NCI-H2196 (cell line): Measurements from ENCODE around the gene OSBPL10.

Experiments used
- DNase-seq: peaks from one replicate; lab custom pipeline; 2025; ENCODE audit not compliant: unreplicated experiment; lab: John Stamatoyannopoulos, UW

The OSBPL10 gene

DNA sequence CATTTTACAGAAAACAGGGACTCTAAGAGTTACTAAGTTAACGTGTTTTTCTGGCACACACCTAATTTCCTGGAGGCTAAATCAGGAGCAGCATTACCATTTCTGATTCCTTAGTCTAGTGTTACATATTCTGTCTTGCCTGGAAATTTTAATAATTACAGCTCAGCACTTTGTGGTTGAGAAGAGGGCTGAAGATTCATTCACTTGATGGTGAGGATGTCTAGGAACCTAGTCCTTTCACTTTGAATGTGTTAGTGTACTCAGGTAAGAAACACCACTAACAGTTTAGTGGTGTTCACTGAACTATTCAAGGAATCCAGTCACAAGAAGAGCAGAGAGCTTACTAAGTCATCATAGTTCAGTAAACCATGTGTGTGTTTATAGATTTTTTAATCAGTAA, 345.5 kb downstream of the OSBPL10 start:
- no peak for DNase-seq

DNA sequence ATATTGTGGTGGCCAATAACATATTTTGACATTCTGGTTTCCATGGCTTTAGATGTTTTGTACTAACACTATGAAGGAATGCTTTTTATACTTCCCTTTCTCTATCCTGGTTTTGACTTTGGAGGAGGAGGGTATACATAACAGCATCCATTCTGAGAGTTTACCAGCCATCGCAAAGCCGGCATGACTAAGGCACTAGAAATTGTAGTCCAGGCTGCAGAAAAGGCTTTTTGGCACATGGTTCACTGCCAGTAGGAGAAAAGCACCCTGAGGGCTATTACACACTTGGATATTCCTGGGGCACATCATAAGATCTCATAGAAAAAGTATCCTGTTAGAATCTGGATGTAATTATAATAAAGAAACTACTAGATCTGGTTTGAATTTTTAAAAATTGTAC, 346.6 kb downstream of the OSBPL10 start:
- no peak for DNase-seq

DNA sequence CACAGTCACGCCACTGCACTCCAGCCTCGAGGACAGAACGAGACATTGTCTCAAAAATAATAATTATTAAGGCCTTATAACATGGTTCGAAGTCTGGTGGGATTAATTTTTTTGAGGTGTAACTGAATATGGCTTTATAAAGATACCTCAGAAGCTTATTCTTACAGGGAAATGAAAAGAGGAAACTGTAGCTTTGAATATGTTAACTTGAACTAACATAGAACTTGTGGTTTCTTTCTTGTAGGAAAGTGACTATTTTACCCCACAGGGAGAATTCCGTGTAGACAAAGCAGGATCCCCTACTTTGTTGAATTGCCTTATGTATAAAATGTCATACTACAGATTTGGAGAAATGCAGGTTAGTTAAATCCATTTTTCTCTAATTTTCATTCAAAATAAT, 352.0 kb downstream of the OSBPL10 start:
- no peak for DNase-seq

DNA sequence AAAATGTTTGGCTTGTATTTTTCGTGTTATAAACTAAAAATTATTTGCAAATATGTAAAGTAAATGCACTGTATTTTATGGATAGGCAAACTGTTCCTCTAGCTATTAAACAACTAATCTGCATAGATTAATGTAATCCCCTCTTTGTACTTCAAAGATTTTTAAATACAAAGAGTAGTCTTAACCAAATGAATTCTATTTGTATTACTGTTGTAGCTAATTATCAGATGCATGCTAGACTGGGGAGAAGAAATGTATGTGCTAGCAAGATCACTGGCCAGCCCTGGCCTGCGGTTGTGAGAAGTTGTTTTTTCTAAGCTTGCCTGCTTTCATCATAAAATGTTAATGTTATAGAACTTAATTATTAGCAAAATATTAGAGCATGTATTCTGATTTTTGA, 355.7 kb downstream of the OSBPL10 start:
- DNase-seq = no peak

DNA sequence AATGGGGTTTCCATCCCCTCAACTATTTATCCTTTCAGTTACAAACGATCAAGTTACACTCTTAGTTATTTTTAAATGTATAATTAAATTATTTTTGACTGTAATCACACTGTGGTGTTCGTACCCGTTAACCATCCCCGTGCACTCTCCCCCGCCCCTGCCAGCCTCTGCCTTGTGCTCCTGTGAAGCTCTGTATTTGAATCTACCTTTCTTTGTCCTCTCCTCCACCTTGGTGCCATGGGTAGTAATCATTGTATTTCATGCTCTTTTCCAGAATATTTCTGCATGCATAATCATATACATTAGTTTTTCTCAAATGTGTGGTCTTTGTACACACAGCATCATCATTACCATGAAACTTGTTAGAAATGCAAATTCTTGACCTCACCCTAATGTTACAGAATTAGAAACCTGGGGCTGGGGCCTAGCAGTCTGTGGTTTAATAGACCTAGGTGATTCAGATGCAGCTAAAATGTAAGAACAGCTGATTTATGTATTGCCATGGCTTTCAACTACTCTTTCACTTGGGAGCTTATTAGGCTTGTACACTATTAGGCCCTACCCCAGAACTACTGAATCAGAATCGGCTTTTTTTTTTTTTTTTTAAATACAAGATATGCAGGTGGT, 356.9 kb downstream of the OSBPL10 start:
- DNase-seq = no peak

DNA sequence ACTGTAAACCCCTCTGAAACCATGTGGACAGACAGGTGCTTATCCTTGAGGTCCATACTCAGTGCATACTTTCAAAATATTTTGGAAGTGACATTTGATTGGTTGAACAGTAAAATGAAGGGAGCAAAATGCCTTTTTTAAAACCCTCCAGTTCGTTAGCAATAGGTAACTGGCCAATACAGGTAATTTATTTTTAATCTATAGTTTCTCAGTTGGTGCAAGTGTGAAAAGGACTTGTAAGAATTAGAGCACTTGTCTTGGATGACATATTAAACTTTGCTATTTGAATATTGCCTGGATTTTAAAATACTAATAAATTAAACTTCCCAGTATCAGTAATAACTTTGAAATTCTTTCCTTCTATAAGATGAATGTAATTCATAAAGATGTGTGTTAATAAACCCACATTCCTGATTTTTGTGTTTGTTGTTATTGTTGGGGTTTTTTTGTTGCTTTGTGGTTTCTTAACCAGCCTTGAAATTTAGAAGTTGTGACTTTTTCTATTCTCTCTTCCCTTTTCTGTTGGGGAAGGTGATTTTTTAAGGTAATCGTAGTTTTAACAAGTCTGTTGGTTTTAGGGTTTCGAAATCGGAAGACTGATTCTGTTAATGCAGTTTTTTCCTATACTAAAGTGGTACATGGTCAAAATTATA, 358.3 kb downstream of the OSBPL10 start:
- DNase-seq = no peak

DNA sequence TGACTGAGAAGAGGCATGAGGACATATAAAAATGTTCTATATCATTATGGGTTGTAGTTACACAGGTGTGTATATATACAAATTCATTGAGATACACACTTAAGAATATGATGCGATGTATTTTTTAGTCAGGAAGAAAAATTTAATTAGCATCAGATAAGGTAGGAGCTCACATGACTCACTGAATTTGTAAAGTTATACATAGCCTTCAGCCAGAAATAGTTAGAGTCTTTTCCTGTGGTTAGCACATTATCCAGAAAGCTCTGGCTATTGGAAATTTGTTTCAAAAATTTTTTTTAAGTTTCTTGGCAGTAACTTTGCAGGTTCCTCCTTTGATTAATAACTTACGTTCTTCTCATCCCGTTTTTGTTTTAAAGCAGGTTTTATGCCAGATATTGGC, 359.7 kb downstream of the OSBPL10 start:
- no peak for DNase-seq

DNA sequence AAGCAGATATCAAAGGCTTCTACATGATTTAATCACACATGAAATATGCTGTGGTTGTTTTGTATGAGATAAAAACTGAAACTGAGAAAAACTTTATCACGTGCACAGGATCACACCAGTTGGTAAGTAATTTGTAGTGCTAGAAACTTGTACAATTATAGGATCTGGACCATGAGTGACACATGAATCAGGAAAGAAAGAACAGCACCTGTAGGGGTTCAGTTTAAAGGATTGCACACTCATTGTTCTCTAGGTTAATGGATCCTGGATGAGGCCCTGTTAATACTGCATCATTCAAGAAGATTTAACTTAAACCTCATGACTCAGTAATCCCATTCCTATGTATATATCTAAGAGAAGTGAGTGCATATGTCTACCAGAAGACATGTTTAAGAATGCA, 360.4 kb downstream of the OSBPL10 start:
- no peak for DNase-seq

DNA sequence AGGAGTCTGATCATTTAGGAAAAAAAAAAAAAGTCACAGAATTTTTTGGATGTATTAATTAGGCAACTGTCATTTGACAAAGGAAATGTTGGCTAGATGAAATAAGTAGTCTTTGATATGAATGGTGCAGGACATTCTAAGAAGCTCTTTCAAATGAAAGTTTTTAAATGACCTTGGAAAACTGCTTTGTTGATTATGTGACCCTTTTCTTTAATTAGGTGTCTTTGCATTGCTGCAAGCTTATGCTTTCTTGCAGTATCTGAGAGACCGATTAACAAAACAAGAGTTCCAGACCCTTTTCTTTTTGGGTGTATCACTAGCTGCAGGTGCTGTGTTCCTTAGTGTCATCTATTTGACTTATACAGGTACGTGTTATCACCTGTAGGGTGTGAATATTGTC, 364.4 kb downstream of the OSBPL10 start:
- DNase-seq = no peak

DNA sequence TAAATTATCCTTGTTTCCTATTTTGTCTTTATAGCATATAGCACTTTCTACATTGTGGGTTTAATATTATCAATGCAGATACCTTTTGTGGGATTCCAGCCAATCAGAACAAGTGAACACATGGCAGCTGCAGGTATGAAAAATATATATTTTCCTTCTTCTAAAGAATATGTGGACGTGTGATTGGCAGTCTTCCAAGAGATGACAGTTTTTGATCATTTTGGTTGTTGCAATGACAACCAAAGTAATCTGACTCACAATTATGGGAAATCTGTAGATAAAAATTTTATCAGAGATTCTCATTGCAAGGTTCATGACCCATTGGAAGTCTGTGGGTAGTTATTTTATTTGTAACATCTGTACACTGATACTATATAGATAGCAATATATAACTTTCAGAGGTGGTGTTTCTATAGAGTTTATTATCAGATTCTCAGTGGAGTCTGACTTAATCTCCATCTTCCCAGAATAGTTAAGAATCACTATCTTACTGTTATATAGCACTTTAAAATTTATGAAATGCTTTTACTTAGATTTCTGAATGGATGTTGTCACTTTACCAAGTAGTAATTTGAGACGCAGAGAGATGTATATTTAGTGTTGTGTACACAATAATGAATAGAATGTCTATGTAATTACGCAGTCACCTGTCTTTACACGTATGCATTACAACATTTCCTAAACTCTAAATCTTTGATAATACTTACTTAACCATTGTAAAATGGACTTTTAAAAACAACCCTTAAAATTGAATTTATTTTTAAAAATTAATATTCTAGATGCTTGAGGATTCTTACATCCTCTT, 365.8 kb downstream of the OSBPL10 start:
- no peak for DNase-seq

DNA sequence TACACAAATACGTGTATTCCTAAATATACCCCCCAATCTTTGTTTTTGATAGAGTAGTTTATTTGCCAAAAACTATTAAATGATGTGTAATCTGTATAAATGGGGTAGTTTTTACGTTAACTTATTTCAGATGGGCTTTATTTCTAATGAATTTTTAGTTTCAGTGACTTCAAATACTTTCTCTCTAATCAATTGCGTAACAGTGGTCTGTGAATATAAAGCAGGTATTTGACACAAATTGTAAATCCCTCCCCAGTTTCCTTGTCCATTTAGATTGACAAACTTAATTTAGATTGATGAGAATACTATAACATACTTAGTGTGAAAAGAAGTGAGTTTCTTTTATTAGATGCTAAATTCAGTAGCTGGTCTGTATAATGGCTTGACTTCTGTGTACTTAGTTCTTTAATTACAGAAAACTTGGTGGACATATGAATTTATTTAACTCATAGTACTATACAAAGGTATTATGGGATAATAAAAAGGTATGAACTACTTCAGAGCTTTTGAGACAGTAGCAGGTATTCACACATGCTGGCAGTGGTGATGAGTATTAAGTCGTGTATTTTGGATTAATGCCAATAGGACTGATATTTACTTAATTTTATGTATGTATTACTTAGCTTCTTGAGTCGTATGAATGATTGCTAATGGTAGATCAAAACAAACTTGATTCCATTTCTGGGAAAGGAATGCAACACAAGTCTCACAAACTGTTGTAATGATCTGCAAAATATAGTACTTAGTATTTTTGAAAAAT, 366.7 kb downstream of the OSBPL10 start:
- no peak for DNase-seq

DNA sequence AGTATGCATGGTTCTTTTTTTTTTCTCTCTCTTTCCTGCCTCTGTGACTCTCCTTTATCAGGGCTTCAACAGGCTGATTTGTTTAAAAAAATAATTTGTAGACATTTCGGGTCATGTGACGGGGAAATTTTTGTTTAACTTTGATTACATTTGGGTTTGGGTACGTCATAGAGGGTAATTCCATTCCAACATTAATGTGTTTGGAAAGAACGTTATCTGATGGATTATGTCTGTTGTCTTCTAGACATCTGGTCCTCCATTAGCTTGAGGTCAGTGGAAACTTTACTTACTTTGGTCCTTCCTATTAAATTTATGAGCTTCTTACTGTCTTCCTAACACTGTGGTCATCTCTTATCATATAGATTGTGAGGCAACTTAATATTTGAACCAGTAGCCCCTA, 367.4 kb downstream of the OSBPL10 start:
- no peak for DNase-seq

DNA sequence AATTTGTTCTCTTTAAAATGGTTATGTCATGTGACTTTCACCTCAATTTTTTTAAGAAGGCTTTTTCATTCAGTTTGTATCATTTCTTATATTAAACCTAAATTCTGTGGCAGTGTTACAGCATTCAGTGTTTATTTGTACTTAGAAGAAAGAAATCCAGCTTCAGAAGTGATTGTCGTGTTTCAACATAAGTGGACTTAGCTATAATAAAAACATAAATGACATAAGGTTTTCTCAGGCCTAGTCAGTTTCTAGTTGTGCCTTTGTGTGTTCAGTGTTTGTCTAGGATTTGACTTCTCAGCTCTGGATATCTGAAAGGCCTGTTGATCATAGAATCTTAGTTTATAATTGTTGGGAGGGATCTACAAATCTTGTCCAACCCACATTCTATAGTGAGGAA, 367.9 kb downstream of the OSBPL10 start:
- DNase-seq = no peak
